Measurements from ENCODE around the gene GFRA4.
"Not testable (repeated sequence)": the region's sequence is repeated elsewhere in the genome, so short reads cannot be mapped to it uniquely, and the experiment has no call there.

GFRA4 gene

GRCh38 chr20:3652676-3653596 lies 10.3 kb downstream of the GFRA4 start:
- DNase-seq: no peak

- no peak for DNase-seq
These were observed 11.0 kb downstream of the GFRA4 start for GRCh38 chr20:3652221-3652620.

GRCh38 chr20:3651204-3651962 lies 11.8 kb downstream of the GFRA4 start:
- DNase-seq: no peak

GRCh38 chr20:3648951-3649350 lies 14.2 kb downstream of the GFRA4 start:
- no peak for DNase-seq

- no peak for DNase-seq
These were observed 15.7 kb downstream of the GFRA4 start for GRCh38 chr20:3647473-3647872.

GRCh38 chr20:3646651-3647050 lies 16.5 kb downstream of the GFRA4 start:
- DNase-seq: no peak

- DNase-seq: no peak
These were observed 17.1 kb downstream of the GFRA4 start for GRCh38 chr20:3646067-3646440.

- no peak for DNase-seq
These were observed 17.7 kb downstream of the GFRA4 start for GRCh38 chr20:3645309-3646066.

GRCh38 chr20:3640259-3640658 lies 22.9 kb downstream of the GFRA4 start:
- no peak for DNase-seq

GRCh38 chr20:3635346-3635745 lies 27.9 kb downstream of the GFRA4 start:
- DNase-seq: no peak

- no peak for DNase-seq
These were observed 29.2 kb downstream of the GFRA4 start for GRCh38 chr20:3633913-3634478.

- no peak for DNase-seq
These were observed 30.7 kb downstream of the GFRA4 start for GRCh38 chr20:3632311-3633004.

- DNase-seq: no peak
These were observed 31.7 kb downstream of the GFRA4 start for GRCh38 chr20:3631534-3631933.

- no peak for DNase-seq
These were observed 32.8 kb downstream of the GFRA4 start for GRCh38 chr20:3630429-3630828.

GRCh38 chr20:3629893-3630292 lies 33.3 kb downstream of the GFRA4 start:
- no peak for DNase-seq

- DNase-seq: no peak
These were observed 34.5 kb downstream of the GFRA4 start for GRCh38 chr20:3628502-3629314.

- no peak for DNase-seq
These were observed 35.7 kb downstream of the GFRA4 start for GRCh38 chr20:3627476-3627875.

- no peak for DNase-seq
These were observed 40.8 kb downstream of the GFRA4 start for GRCh38 chr20:3622406-3622805.

GRCh38 chr20:3621111-3621510 lies 42.1 kb downstream of the GFRA4 start:
- no peak for DNase-seq

- DNase-seq: no peak
These were observed 46.9 kb downstream of the GFRA4 start for GRCh38 chr20:3616250-3616649.

GRCh38 chr20:3615171-3615840 lies 47.9 kb downstream of the GFRA4 start:
- DNase-seq: not testable (repeated sequence)

Data from activated naive CD4-positive, alpha-beta T cell treated with anti-CD3 and anti-CD28 coated beads, Interleukin-2, amount 50 U/mL, for 16 hours (primary cell).